Measurements from ENCODE around the gene DUS1L.

DUS1L gene

DNA sequence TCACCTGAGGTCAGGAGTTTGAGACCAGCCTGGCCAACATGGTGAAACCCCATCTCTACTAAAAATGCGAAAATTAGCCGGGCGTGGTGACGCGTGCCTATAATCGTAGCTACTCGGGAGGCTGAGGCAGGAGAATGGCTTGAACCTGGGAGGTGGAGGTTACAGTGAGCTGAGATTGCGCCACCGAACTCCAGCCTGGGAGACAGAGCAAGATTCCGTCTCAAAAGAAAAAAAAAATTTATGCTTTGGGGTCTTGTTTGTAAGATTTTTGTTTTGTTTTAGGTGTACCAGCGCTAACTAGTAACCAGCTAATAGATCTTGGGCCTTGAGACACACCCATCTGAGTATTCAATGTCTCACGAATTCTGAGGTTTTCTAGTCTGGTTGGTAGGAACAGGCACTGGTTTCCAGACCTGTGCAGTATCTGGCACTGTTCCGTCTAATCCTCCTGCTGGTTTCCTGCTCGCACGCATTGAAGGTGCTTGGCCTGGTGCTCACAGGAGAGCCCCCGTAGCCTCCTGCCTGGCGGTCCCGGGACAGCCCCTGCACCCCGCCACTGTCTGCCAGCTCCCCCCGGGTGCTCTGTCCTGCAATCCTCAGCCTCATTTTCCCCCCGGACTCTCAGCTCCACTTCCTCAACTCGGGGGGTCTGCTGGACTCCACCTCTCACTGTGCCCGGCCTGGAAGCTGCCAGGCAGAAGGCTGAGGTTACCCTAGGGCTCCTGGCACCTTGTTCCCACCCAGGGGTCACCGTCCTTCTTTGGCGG is 10.6 kb upstream of the DUS1L start:
- DNase-seq, result no peak

DNA sequence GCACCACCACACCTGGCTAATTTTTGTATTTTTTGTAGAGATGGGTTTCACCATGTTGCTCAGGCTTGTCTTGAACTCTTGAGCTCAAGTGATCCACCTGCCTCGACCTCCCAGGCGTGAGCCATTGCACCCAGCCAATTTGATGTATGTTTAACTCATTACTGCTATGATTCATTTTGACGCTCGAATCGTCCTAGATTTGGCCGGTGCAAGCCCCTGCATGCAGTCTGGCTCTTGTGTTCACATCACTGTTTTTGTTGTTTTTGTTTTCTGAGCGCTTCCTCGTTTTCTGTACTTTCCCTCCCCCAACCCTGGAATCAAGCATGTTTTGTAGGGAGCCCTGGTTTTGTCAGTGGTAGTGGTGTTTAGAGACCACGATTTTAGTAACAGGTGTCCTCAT is 7.8 kb upstream of the DUS1L start:
- DNase-seq, result no peak

DNA sequence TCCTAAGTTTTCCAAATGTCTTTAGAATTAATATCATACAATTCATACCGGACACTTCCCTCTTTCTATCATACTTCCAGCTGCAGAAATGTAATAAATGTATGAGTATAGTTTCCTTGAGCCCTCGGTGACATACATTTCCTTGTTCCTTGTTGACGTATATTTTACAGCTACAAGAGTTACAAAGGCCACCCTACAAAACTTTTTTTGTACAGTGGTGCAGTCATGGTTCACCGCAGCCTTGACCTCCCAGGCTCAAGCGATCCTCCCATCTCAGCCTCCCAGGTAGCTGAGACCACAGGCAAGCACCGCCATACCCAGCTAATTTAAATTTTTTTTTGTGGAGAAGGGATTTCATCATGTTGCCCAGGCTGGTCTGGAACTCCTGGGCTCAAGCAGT is 7.2 kb upstream of the DUS1L start:
- no peak for DNase-seq

DNA sequence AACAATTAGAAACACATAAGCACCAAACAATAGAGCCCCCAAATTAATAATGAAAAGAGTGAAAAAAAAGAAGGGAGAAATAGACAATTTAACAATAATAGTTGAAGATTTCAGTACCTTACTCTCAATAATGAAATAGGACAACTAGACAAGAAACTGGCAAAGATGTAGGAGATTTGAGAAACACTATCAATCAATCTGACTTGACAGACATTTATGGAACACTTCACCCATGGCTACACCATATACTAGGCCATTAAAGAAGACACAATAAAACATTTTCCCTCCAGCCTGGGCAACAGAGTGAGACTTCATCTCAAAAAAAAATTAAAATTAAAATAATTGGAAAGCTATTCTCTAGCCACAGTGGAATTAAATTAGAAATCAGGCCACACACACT is 5.0 kb upstream of the DUS1L start:
- DNase-seq, result no peak

DNA sequence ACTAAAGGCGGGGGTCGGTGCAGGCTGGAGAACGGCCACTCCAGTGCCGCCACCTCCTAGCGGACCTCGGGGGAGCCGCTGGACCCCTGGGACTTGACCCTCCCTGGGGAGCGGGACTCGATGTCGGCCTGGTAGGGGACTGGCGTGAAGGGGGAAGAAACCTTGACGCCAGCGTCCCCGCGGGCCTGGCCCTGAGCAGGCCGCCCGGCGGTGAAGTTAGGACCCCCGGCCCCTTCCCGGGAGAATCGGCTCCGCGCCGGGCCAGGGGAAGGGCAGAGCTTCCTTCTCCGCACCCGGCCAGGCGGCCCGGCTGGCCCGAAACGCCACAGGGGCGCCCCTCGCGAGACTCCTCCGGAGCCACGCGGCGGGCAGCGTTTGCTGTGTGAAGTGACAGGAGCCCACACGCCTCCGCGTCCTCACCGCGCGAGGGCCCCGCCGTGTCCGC is 389 bp downstream of the DUS1L start:
- no peak for DNase-seq

DNA sequence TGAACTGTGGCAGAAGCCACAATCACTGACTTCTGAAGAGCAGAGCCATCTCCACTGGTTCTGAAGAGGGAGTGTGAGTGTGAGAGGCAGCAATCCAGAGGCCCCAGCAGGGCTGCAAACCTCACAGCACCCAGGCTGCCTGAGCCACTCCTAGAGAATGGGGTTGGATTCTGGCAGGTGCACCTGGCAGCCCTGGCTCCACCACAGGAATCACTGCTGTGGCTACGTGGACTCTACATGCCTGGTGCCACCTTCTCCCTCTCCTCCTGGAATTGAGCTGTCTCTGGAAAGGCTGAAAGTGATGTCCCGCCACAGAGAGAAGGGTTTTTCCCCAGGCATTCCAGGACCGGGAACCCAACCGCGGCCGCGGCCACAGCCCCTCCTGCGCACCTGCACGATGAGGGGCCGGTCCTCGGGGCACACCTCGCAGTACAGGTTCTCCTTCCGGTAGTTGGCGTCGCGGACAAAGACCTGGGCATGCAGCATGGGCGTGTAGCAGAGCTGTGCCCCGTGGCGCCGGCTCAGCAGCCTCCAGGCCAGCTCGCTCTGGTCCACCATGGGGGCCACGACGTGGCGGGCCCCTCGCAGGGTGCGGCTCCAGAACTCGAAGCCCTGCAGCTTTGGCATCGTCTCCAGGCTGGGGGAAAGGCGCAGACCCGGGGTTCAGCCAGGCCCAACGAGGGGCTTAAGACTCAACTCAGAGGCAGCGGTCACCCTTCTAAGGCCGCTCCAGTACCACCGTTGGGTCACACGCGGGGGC is 991 bp downstream of the DUS1L start:
- DNase-seq, result no peak

DNA sequence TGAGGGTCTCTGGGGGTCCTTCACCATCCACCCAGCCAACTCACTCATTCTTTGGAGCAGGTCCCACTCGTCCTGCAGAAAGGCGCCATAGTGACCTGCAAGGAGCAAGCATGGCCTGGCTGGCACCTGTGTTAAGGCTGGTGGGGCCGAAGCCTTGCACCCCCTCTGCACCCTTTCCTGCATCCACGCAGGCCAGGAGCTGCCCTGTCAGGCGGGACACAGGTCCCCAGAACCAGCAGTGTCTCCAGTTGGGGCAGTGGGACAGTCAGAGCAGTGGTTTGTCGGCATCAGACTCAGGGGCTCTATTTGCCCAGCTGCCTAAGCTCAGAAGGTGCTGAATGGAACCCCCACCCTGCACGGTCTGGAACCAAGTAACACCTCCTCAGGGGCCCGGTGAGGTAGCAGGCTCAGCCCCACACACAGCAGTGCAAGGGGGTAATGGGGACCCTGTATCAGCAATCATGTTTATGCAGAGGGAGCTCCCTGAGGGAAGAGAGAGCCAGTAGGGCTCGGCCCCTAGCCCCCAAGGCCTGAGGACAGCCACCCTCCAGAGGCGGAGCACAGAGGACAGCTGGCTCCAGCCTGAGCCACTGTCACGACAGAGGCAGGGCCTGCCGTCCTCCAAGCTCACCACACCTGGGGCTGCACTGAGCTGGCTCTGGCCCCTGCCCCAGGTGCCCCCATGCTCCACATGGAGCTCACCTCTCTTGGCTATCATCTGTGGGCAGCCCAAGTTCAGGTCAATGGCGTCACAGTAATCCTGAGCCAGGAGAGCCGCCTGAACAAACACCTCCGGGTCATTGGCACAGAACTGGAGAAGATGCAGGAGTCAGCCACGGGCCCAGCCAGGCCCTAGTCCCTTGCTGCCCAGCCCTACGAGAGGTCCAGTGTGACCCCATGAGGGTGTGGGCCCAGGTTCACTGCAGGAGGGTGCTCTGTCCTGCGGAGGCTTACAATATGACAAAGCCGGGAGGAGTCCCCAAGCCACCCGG is 1.9 kb downstream of the DUS1L start:
- DNase-seq, result no peak

DNA sequence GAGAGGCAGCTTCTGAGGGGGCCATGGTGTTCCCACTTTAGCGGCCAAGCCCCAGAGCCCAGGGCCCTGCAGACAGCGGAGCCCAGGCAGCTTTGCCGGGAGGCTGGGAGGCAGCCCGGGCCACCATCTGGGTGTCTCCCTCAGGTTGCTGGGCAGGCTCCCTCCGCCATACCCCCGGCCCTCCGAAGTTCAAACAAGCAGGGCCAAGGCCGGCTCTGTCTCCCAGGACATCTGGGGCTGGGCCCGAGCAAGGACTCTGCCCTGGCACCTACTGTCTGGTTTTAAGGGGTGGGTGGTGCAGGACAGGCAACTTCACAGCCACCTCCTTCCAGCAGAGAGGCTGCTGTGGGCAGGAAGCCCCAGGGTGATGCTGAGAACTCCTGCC is 2.6 kb downstream of the DUS1L start:
- DNase-seq, result no peak

DNA sequence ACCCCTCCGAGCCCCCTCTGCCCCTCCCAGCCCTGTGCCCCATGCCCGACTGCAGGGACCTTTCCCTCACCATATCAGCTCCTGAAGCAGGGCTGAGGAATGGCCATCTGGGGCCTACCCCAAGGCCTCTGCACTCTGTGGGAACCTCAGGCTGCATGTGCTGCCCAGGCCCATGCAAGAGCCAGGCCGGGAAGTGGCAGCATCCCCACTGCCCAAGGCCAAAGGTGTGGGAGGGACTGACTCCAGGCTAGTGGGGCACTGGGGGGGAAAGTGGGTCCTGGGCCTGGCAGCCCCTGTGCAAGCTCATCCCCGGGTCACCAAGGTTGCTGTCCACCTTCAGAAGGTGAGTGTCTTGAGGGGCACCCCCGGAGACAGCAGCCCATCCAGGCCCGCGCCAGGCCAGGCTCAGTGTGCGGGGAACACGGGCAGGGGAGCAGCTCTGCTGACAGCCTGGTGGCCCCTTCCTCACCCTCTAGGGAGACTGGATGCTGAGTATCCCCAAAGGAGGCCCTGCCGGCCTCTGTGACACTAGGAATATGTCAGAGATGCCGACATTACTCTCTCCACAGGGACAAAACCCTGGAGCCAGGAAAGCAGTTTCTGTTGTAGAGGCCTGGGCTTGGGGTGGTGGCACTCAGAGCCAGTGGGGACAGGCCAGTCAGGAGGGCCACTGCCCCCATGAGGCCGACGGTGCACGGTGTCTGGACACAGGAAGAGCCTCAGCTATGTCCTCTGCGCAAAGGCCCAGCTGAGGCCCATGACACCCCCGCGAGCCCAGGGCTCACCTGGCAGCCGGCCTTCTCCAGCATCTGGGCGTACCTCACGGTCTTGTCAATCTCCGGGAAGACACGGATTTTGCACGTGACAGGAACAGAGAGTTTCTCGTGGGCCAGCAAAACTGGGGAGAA is 3.3 kb downstream of the DUS1L start:
- DNase-seq, result no peak

DNA sequence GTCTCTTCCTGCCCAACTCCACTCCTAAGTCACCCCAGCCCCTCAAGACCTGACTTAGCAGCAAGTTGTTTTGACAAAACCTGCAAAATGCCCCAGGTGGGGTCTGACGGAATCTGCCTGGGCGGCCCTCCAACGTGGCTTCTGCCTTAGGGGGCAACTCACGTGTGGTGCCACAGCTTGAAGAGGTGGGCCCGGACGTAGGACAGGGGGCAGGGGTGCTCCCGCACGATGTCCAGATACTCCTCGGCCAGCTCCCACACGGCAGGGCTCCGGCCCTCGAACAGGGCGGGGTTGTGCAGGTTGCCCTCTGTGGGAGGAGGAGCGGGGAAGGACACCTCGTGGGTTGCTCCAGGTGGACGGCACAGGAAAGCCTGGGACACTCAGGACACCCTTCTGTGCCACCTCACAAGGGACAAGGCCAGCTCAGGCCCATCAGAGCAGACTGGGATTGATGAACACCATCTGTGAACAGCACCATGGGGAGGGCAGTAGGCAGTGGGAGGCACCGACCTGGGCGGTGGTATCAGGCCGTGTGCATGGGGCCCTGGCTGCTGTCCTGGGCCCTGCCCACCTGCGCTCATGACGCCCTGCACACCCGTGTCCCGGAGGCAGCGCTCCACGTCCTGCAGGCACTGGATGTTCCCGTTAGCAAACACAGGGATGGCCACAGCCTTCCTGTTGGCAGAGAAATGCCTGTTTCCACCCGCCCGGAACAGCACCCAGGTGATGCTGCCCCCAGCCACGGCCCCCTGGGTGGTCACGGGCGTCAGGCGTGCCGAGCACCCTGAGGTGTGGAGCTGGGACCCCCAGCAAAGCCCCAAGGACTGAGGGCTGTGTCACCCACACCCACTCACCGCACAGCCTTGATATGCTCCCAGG is 4.3 kb downstream of the DUS1L start:
- no peak for DNase-seq

DNA sequence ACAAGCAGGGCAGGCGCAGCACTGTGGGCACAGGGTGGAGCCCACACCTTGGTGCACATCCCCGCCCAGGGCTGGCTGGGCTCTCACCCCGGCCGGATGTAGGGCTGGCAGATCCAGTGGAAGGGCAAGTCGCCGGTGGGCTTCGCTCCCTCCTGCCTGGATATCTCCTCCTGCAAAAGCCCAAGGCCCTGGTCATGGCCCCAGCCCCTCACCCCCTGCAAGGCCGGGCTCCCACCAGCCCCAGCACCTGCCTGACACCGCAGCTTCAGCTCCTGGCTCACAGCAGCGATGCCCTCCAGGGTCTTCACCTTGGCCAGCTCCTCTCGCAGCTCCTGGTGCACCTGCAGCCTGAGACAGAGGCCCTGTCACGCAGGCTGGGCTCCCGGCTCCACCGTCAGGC is 5.0 kb downstream of the DUS1L start:
- DNase-seq, result no peak

DNA sequence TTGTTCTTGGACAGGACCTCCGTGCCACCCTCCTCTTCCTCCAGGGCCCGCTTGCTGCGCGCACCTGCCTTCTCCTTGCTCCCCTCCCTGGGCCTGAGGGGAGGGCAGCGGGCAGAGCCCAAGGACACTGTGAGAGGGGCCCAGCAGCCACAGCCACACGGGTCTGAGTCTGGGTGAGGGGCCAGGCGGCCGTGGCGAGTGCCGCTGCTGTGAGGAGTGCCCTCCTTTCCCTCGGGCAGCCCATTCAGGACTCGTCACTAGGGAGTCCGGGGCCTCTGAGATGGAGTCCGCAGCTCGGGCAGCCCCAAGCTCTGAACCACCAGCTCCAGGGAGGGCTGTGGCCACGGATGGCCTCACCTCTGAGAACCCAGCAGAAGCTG is 5.6 kb downstream of the DUS1L start:
- no peak for DNase-seq

DNA sequence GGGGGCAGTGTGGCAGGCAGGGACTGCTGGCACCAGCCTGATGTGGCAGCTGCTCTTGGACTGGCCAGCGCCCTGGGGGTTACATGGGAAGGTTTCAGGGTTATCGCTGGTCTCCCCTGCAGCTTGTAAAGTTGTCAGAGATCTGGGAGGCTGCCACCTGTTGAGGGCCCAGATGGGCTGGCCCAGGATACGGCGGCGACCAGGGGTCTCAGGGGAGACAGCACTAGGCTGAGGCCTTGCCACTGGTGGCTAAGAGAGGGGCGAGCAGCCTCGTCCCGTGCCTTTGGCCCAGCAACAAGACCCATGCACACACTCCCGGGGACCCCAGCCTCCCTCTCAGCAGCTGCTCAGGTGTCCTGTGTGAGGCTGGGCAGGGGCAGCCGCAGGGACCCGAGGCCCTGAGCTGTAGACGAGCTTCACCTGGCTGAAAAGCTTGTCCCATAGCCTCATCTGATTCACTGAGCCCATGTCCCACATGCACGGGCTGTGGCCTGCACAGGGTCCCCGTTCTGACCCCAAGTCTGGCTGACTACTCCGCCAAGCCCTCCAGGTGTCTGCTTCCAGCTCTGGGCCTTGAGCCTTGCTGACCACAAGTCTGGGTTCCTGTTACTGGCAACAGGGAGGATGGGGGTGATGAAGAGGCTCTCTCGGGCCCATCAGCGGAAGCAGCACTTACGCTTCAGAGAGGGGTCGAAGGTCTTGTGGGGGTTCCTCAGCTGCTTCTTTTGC is 6.2 kb downstream of the DUS1L start:
- DNase-seq, result no peak

DNA sequence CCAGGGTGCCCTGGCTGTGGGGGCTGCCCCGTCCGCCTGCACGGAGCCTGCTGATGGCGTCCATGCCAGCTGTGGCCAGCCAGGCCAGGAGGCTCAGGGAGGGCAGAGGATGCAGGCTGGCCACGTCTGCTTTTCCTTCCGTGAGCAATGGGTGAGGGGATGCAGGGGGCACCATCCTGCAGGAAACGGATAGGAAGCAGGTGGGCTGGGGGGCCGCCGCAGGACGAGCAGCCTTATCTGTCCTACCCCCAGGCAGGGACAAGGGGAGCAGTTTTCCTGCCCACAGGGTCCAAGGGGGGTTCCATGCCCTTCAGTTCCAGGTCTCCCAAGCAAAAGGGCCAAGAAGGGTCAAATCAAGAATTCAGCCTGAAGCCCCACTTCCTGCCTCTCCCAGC is 6.8 kb downstream of the DUS1L start:
- DNase-seq, result no peak

DNA sequence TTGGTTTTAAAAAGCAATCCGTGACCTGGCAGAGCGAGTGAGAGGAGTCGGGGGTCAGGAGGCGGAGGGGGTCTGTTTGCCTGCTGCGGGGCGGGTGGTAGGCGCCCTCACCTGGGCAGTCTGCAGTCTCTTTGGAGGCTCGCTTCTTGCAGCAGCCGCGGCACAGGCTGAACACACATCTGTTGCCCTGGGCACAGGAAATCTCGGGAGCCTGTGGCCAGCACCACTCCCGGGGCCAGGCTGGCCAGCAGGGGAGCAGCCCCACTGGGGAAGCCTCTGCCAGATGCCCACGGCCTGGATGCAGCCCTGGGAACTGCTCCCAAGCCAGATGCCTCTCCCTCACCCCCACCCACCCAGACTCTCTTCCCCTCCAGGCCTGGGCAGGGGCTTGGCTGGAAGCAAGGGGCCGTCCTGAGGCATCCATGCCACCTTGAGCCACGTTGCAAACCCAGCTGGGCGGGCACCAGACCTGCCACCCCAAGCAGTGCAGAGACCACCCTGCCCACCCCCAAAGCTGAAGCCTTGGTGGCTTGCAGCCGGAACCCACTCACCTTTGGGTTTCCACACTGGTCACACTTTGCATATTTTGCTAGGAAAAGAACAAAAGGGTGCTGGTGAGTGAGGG is 7.3 kb downstream of the DUS1L start:
- no peak for DNase-seq

DNA sequence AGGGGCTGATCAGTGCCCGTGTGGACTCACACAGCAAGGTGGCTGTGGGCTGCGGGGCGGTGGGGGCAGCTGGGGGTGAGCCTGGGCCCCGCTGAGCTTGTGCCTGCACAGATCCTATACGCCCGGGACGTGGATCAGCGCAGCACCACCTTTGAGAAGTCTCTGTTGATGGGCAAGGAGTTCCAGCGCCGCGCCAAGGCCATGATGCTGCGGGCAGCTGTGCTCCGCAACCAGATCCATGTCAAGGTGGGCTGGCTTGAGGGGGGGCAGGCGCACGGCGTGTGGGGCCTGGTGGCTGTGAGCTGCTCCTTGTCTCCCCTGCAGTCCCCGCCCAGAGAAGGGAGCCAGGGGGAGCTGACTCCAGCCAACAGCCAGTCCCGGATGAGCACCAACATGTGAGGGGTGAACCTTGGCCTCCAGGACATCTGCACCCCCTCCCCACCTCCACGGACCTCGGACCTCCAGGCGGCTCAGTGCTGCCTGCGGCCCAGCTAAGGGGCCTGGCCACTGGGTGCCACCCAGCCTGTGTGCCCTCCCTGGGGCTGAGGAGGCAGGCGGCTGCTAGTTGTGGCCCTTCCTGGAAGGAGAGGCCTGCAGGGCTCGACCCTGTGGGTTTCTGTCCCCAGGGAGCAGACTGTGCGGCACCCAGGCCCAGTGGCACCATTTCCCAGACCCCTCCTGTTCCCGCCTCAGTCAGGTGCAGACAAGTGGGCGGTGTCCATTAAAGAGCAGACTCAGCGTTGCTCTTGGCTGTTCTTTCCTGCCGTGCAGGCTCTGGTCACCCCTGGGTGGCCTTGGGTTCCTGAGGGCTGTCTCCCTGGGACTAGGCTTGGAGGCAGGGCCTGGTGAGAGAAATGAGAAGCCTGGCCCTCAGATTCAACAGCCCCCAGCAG is 8.6 kb downstream of the DUS1L start:
- DNase-seq, result no peak

DNA sequence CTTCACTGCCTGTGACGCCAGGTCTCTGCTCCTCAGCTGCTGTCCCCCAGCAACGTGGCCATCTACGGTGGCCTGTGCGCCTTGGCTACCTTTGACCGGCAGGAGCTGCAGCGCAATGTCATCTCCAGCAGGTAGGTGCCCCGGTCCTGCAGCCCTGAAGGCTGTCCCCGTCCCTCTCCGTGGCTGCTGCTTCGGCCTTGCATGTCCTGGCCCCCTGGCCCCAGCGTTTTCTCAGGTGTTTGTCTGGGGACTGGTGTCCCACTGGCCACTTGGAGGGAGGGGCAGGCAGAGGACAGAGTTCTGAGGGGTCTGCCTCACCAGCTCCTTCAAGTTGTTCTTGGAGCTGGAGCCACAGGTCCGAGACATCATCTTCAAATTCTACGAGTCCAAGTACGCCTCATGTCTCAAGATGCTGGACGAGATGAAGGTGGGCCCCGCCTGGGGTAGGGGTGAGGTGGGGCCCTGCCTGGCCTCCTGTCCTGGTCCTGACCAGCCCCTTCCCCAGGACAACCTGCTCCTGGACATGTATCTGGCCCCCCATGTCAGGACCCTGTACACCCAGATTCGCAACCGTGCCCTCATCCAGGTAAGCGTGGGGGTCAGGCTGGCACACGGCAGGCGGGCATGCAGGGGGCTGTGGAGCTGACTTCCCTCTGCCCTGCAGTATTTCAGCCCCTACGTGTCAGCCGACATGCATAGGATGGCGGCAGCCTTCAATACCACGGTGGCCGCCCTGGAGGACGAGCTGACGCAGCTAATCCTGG is 9.5 kb downstream of the DUS1L start:
- no peak for DNase-seq
